Suprapubic skin (tissue), 3 donors: Measurements from ENCODE around the gene EPHA6.

Source experiments
- CTCF ChIP-seq, 2 donors: fragments of 200-600 bp in 1 of 2; fragments of 450-650 bp in 1 of 2; sonication (generic) in 1 of 2; IDR thresholded peaks; one replicate each; pipeline ENCODE4 v1.5.1; 2016 to 2019; ENCODE audit warnings: antibody characterized with exemption in 2 of 2, mild to moderate bottlenecking in 1 of 2, moderate library complexity in 1 of 2
- POLR2AphosphoS5 ChIP-seq, 3 donors: sonication (generic); formaldehyde crosslinking; IDR thresholded peaks; one replicate each; pipeline ENCODE4 v1.6.1; 2017; ENCODE audit warnings: antibody characterized with exemption in 3 of 3

- TF ChIP-seq CTCF (IDR thresholded peaks at IDR 0.05) (no peak), POLR2AphosphoS5 (IDR thresholded peaks at IDR 0.05) (no peak)
Measured at GRCh38 chr3:97066531-97066930, 252.1 kb downstream of the EPHA6 start.
